ENCODE measurements around the gene HOXD3.

GRCh38 chr2:176121190-176122051 lies 35.7 kb upstream of the HOXD3 start:
- TF ChIP-seq, protein P1, sequence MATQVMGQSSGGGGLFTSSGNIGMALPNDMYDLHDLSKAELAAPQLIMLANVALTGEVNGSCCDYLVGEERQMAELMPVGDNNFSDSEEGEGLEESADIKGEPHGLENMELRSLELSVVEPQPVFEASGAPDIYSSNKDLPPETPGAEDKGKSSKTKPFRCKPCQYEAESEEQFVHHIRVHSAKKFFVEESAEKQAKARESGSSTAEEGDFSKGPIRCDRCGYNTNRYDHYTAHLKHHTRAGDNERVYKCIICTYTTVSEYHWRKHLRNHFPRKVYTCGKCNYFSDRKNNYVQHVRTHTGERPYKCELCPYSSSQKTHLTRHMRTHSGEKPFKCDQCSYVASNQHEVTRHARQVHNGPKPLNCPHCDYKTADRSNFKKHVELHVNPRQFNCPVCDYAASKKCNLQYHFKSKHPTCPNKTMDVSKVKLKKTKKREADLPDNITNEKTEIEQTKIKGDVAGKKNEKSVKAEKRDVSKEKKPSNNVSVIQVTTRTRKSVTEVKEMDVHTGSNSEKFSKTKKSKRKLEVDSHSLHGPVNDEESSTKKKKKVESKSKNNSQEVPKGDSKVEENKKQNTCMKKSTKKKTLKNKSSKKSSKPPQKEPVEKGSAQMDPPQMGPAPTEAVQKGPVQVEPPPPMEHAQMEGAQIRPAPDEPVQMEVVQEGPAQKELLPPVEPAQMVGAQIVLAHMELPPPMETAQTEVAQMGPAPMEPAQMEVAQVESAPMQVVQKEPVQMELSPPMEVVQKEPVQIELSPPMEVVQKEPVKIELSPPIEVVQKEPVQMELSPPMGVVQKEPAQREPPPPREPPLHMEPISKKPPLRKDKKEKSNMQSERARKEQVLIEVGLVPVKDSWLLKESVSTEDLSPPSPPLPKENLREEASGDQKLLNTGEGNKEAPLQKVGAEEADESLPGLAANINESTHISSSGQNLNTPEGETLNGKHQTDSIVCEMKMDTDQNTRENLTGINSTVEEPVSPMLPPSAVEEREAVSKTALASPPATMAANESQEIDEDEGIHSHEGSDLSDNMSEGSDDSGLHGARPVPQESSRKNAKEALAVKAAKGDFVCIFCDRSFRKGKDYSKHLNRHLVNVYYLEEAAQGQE (IDR thresholded peaks at IDR 0.05): no peak
- TF ChIP-seq, protein P2, sequence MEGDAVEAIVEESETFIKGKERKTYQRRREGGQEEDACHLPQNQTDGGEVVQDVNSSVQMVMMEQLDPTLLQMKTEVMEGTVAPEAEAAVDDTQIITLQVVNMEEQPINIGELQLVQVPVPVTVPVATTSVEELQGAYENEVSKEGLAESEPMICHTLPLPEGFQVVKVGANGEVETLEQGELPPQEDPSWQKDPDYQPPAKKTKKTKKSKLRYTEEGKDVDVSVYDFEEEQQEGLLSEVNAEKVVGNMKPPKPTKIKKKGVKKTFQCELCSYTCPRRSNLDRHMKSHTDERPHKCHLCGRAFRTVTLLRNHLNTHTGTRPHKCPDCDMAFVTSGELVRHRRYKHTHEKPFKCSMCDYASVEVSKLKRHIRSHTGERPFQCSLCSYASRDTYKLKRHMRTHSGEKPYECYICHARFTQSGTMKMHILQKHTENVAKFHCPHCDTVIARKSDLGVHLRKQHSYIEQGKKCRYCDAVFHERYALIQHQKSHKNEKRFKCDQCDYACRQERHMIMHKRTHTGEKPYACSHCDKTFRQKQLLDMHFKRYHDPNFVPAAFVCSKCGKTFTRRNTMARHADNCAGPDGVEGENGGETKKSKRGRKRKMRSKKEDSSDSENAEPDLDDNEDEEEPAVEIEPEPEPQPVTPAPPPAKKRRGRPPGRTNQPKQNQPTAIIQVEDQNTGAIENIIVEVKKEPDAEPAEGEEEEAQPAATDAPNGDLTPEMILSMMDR (IDR thresholded peaks at IDR 0.05; ENCODE audit: low read depth, low read length, missing input control): no peak
- no peak for TF ChIP-seq FOXA2 (IDR thresholded peaks at IDR 0.05)
- no peak for TF ChIP-seq TAF1 (conservative IDR thresholded peaks at IDR 0.05)
- no peak for TF ChIP-seq GABPA (IDR thresholded peaks at IDR 0.05 in 1 of 2, conservative IDR thresholded peaks at IDR 0.05 in 1 of 2)
- TF ChIP-seq, protein P3, sequence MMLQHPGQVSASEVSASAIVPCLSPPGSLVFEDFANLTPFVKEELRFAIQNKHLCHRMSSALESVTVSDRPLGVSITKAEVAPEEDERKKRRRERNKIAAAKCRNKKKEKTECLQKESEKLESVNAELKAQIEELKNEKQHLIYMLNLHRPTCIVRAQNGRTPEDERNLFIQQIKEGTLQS (IDR thresholded peaks at IDR 0.05): no peak
- TF ChIP-seq YY1 (IDR thresholded peaks at IDR 0.05): no peak
- no peak for TF ChIP-seq RAD21 (IDR thresholded peaks at IDR 0.05)

Measured in liver (tissue), 3 donors.